Skin of body (tissue), 2 donors: ENCODE data around the gene MACC1. TPM values are rescaled to one million over a fixed set of nuclear protein-coding genes. Genes with fewer than 3 reads are reported as not detected.
A peak's percentile ranks its signal among the peaks of the same experiment; 100 is the strongest.

Experiments used
- DNase-seq: peaks from one replicate; lab custom pipeline; 2025; lab: John Stamatoyannopoulos, UW
- total RNA-seq: library from RNA; depleted of rRNA; stranded (reverse); fragments of >200 nt; gene quantifications from one replicate; pipeline ENCODE4 v1.2.3, GENCODE V29; 2014

MACC1 gene, protein sequence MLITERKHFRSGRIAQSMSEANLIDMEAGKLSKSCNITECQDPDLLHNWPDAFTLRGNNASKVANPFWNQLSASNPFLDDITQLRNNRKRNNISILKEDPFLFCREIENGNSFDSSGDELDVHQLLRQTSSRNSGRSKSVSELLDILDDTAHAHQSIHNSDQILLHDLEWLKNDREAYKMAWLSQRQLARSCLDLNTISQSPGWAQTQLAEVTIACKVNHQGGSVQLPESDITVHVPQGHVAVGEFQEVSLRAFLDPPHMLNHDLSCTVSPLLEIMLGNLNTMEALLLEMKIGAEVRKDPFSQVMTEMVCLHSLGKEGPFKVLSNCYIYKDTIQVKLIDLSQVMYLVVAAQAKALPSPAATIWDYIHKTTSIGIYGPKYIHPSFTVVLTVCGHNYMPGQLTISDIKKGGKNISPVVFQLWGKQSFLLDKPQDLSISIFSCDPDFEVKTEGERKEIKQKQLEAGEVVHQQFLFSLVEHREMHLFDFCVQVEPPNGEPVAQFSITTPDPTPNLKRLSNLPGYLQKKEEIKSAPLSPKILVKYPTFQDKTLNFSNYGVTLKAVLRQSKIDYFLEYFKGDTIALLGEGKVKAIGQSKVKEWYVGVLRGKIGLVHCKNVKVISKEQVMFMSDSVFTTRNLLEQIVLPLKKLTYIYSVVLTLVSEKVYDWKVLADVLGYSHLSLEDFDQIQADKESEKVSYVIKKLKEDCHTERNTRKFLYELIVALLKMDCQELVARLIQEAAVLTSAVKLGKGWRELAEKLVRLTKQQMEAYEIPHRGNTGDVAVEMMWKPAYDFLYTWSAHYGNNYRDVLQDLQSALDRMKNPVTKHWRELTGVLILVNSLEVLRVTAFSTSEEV
- 7.1 TPM for total RNA-seq

GRCh38 chr7:20217193-20217948 lies at the start of gene MACC1:
MACC1 (minus strand) TSS chr7:20217384; CDS start chr7:20161862, 55,522 bp downstream.
- DNase-seq, result no peak

- no peak for DNase-seq
Observed at GRCh38 chr7:20264623-20265022, 47.4 kb upstream of the MACC1 start.

- DNase-seq, result peak; percentile 7
Observed at GRCh38 chr7:20260223-20260622, 43.0 kb upstream of the MACC1 start.

GRCh38 chr7:20257212-20257611 lies 40.0 kb upstream of the MACC1 start:
- no peak for DNase-seq

GRCh38 chr7:20249920-20250319 lies 32.7 kb upstream of the MACC1 start:
- DNase-seq, result peak; percentile 54

GRCh38 chr7:20249376-20249775 lies 32.2 kb upstream of the MACC1 start:
- DNase-seq, result no peak

GRCh38 chr7:20246236-20246635 lies 29.1 kb upstream of the MACC1 start:
- no peak for DNase-seq

- no peak for DNase-seq
Observed at GRCh38 chr7:20244334-20245120, 27.3 kb upstream of the MACC1 start.

GRCh38 chr7:20241911-20242261 lies 24.7 kb upstream of the MACC1 start:
- no peak for DNase-seq

DNA sequence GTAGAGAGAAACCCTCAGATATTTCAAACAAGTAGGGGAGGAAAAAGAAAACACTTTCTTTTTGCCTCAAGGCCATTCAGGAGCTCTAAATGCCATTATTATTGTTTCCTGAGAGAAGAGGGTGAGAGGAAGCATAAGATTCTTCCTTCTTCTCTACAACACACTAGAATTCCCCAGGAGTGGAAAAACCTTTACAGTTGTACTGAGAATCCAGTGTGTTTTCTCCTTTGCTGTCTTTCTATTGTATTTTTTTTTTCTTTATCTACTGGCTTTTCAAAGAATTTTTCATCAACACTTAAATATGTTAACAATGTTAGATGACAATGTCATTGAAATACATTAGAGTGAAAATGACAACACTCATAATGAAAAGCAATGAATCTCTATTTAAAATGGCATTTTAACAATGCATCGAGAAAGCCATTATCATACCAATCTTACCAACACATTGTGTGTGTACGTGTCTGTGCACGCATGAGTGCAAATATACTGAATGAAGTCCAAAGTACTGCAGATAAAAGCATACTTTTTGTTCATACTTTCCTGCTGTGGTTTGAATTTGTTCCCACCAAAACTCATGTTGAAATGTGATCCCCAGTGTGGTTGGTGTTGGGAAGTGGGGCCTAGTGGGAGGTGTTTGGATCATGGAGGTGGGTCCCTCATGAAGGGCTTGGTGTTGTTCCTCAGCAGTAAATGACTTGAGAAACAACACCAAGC lies 24.2 kb upstream of the MACC1 start:
- peak; percentile 70 for DNase-seq

DNA sequence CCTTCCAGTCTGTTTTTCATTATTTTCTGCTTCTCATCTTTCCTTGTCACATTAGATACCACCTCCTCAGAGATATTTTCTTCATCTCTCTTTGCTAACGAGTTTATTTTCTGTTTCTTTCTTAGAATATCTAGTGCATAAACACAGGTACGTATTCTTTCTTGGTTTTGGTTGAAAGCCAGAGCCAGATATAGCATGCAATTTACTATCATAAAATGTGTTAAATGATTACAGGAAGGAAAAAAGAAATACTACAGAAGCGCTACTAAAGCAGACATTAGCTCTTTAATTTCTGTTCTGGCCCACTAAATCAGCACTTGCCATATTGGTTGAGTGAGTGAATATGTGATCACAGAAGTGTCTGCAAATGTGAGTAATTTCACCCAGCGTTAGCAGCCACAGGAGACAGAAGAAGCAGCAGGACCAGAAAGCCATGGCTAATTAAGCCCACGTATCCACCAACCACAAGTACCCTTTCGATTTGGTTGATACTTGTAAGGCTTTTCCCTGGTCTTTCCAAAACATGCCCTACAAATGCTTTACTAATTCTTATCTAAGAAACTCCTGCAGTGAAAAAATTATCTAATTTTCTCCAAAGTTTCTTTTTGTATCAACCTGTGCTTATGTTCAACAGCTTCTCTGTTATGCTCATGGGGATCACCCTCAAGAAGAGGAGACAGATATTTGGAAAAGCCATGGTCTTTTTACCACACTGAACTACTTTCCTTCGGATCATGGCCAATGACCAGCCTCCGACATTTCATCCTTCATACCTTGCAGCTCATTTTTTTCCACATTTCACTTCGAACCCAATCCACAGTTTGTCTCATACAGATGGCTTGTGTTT lies 23.1 kb upstream of the MACC1 start:
- DNase-seq, result no peak

GRCh38 chr7:20238754-20239324 lies 21.7 kb upstream of the MACC1 start:
- DNase-seq, result no peak

- DNase-seq, result no peak
Observed at GRCh38 chr7:20238194-20238753, 21.1 kb upstream of the MACC1 start.

GRCh38 chr7:20237464-20238193 lies 20.4 kb upstream of the MACC1 start:
- no peak for DNase-seq

DNA sequence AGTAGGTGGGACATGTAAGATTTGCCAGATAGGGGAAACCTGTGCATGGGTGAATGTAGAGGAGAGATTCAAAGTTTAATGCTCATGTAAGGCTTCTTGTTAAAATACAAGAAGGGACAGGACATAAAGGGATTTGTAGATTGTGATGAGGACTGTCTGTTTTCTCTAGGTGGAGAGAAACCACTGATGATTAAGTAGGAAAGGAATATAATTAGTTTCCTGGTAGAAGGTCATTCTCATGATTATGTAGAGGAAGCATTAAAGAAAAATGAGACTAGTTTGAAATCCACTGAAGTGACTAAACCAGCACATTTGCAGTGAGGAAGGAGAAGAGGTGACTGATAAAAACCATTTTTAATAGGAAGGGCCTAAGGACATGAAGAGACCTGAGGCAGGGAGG lies 19.6 kb upstream of the MACC1 start:
- DNase-seq, result no peak

DNA sequence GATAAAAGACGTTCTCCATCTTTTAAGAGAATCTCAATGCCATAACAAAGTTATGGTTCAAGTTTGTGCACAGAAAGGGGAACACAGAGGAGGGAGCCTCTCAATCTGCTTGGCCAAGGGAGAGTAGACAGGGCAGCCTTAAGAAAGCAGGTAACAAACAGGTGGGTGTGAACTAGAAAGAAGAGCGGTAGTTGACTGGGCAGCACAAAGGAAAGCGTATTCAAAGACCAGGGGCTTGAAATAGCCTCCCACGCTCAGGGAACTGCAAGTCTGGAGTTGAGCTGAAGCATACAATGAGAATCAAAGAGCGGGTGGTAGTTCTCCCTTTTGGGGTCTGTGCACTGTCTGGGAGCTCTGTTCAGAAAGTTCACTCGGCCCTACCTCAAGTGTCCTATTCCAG lies 18.9 kb upstream of the MACC1 start:
- DNase-seq, result no peak

DNA sequence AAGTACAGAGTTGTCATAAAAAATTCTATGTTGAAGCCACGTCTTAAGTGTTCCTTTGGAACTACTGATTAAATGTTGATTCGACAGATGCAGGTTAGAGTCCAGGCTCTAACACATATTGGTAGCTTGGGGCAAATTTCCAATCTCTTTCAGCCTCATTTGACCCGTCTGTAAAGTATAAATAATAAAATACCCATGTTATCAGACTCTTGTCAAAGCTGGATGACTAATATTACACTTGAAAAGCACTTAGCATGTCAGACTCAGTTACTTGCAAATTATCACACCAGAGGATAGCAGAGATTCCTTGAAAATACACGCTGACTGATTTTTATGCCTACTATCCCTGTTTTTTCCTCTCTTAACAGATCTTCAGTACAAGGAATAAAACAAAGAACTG lies 18.1 kb upstream of the MACC1 start:
- DNase-seq, result no peak

DNA sequence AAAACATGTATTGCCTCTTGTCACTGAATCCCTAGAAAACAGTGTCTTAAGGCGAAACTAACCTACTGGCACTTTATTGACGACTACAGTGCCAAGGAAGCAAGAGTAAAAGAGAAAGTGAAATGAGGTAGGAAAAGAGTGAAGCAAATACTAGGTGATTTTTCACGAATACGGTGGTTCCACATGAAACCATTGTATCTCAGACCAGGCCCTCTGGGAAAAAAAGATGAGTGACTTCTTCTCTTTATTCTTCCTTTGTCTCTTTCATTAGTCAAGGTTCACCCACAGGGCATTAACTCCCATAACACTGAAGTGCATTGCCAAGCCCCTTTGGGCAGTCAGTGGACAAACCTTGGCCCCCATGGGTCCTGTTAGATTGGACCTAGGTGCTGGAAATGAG lies 16.2 kb upstream of the MACC1 start:
- DNase-seq, result no peak
